ENCODE results near the gene CLCN7.

CLCN7 gene

GRCh38 chr16:1501630-1502029 lies 26.8 kb upstream of the CLCN7 start:
- peak; percentile 56 for DNase-seq (ENCODE audit: low spot score)
- Histone ChIP-seq H3K36me3 (ENCODE audit: low read depth) (peaks cover 43% of the 10 kb centered on the region), H3K27me3 (ENCODE audit: insufficient read depth, poor library complexity, severe bottlenecking) (no peaks in the 10 kb centered on the region), H3K9me3 (ENCODE audit: severe bottlenecking) (no peaks in the 10 kb centered on the region), H3K4me1 (ENCODE audit: insufficient read depth, poor library complexity, severe bottlenecking) (no peaks in the 10 kb centered on the region), H3K4me3 (ENCODE audit: severe bottlenecking) (no peak overlapping the region), H3K27ac (ENCODE audit: poor library complexity, severe bottlenecking) (no peak overlapping the region)
- TF ChIP-seq CTCF (IDR thresholded peaks at IDR 0.05; ENCODE audit: poor library complexity, severe bottlenecking), result no peak
- ATAC-seq (ENCODE audit: low read depth), result no peak

GRCh38 chr16:1500465-1501150 lies 25.8 kb upstream of the CLCN7 start:
- Histone ChIP-seq H3K9me3 (ENCODE audit: severe bottlenecking) (no peaks in the 10 kb centered on the region), H3K4me1 (ENCODE audit: insufficient read depth, poor library complexity, severe bottlenecking) (no peaks in the 10 kb centered on the region), H3K27ac (ENCODE audit: poor library complexity, severe bottlenecking) (no peak overlapping the region), H3K36me3 (ENCODE audit: low read depth) (peaks cover 49% of the 10 kb centered on the region), H3K27me3 (ENCODE audit: insufficient read depth, poor library complexity, severe bottlenecking) (no peaks in the 10 kb centered on the region), H3K4me3 (ENCODE audit: severe bottlenecking) (no peak overlapping the region)
- ATAC-seq (ENCODE audit: low read depth) (no peak), DNase-seq (ENCODE audit: low spot score) (peak; percentile 60)
- TF ChIP-seq CTCF (IDR thresholded peaks at IDR 0.05; ENCODE audit: poor library complexity, severe bottlenecking), result no peak

- peaks cover 56% of the 10 kb centered on the region for H3K36me3 ChIP-seq (ENCODE audit: low read depth)
- H3K27ac ChIP-seq (ENCODE audit: poor library complexity, severe bottlenecking), result no peak overlapping the region
- no peaks in the 10 kb centered on the region for H3K4me1 ChIP-seq (ENCODE audit: insufficient read depth, poor library complexity, severe bottlenecking)
- DNase-seq (ENCODE audit: low spot score) (peak; percentile 64), ATAC-seq (ENCODE audit: low read depth) (no peak)
- H3K27me3 ChIP-seq (ENCODE audit: insufficient read depth, poor library complexity, severe bottlenecking), result no peaks in the 10 kb centered on the region
- H3K4me3 ChIP-seq (ENCODE audit: severe bottlenecking), result no peak overlapping the region
- no peak for TF ChIP-seq CTCF (IDR thresholded peaks at IDR 0.05; ENCODE audit: poor library complexity, severe bottlenecking)
- no peaks in the 10 kb centered on the region for H3K9me3 ChIP-seq (ENCODE audit: severe bottlenecking)
Observed at GRCh38 chr16:1499756-1500464, 25.1 kb upstream of the CLCN7 start.

- Histone ChIP-seq H3K36me3 (ENCODE audit: low read depth) (peaks cover 61% of the 10 kb centered on the region), H3K27me3 (ENCODE audit: insufficient read depth, poor library complexity, severe bottlenecking) (no peaks in the 10 kb centered on the region), H3K4me1 (ENCODE audit: insufficient read depth, poor library complexity, severe bottlenecking) (no peaks in the 10 kb centered on the region), H3K4me3 (ENCODE audit: severe bottlenecking) (no peak overlapping the region), H3K27ac (ENCODE audit: poor library complexity, severe bottlenecking) (no peak overlapping the region), H3K9me3 (ENCODE audit: severe bottlenecking) (no peaks in the 10 kb centered on the region)
- TF ChIP-seq CTCF (IDR thresholded peaks at IDR 0.05; ENCODE audit: poor library complexity, severe bottlenecking), result no peak
- ATAC-seq (ENCODE audit: low read depth), result no peak
- no peak for DNase-seq (ENCODE audit: low spot score)
Observed at GRCh38 chr16:1498899-1499676, 24.3 kb upstream of the CLCN7 start.

Measured in RWPE2 (cell line).